HG02870 (cell line): Measurements from ENCODE around the gene PYHIN1.
"Not testable (repeated sequence)": the region's sequence is repeated elsewhere in the genome, so short reads cannot be mapped to it uniquely, and the experiment has no call there.

Experiments
- ATAC-seq: cut with Tn5 transposase; IDR thresholded peaks from one replicate; pipeline ENCODE4 v1.9.1; 2021; ENCODE audit warnings: mild to moderate bottlenecking, moderate library complexity; ENCODE audit not compliant: unreplicated experiment

Gene PYHIN1

DNA sequence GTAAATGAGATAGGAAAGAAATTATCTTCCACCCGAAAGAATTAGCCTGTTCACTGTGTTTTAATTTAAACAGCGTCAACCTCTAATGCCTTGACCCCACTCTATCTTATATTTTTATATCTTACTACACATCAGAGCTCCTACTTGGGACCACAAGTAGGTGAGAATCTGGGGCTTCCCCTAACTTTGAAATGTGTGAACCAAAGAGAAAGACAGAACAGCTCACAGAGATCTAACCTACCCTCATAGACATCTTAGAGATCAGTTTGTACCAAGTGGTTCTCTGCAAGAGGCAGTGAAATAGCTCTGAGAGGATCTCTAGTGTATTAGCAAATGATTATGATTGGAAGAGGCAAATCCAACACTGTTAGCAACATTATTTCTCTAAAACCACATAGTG lies 47.4 kb downstream of the PYHIN1 start:
- no peak for ATAC-seq

DNA sequence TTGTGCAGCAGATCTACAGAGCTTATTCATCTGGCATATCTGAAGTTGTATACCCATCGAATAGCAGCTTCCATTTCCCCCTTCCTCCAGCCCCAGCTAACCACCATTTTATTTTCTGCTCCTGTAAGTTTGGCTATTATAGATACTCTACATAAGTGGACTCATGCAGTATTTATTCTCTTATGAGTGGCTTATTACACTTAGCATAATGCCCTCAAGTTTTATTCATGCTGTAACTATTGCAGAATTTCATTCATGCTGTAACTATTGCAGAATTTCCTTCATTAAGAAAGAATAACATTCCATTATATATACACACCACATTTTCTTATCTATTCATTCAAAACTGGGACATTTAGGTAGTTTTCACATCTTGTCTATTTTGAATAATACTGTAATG lies 47.9 kb downstream of the PYHIN1 start:
- no peak for ATAC-seq

DNA sequence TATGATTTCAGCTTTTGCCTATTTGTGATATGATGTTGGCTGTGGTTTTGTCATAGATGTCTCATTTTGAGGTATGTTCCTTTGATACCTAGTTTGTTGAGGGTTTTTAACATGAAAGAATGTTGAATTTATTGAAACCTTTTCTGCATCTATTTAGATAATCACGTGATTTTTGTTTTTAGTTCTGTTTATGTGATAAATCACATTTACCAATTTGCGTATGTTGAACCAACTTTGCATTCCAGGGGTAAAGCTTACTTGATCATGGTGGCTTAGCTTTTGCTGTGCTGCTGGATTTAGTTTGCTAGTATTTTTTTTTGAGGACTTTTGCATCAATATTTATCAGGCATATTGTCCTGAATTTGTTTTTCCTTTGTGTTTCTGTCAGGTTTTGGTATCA lies 51.9 kb downstream of the PYHIN1 start:
- no peak for ATAC-seq

DNA sequence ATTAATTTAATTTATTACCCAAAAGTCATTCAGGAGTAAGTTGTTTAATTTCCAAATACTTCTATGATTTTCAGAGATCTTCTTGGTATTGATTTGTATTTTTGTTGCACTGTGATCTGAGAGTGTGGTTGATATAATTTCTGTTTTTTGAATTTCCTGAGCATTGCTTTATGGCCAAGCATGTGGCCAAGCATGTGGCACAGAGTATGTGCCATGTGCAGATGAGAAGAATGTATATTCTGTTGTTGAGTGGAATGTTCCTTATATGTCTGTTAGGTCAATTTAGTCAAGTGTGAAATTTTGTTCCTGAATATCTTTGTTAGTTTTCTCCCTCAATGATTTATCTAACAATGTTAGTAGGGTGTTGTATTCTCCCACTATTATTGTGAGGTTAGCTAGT lies 53.0 kb downstream of the PYHIN1 start:
- no peak for ATAC-seq

DNA sequence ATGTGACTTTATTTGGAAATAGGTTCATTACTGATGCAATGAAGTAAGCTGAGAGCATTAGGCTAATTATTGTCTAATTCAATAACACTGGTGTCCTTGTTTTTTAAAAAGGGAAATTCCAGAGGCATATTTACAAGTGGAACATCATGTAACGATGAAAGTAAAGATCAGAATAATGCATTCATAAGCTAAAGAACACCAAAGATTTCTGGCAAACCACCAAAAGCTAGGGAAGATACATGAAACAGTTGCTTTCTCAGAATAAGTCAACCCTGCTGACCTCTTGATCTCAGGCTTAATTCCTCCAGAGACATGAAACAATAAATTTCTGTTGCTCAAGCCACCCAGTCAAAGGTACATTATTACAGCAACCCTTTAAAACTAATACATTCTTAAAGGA lies 58.1 kb downstream of the PYHIN1 start:
- no peak for ATAC-seq

DNA sequence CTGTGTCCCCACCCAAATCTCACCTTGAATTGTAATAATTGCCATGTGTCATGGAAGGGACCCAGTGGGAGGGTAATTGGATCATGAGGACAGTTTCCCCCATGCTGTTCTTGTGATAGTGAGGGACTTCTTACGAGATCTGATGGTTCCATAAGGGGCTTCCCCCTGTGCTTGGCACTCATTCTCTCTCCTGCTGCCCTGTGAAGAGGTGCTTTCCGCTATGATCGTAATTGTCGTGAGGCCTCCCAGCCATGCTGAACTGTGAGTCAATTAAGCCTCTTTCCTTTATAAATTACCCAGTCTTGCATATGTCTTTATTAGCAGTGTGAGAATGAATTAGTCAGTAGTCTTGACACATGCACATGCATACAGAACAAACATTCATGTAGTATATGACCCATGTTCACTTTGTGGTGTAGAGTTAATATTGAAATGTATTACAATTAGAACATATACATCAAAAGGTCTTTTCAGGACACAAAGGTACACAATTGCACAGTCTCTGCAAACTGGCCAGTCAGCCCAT lies 61.5 kb downstream of the PYHIN1 start:
- ATAC-seq = no peak

DNA sequence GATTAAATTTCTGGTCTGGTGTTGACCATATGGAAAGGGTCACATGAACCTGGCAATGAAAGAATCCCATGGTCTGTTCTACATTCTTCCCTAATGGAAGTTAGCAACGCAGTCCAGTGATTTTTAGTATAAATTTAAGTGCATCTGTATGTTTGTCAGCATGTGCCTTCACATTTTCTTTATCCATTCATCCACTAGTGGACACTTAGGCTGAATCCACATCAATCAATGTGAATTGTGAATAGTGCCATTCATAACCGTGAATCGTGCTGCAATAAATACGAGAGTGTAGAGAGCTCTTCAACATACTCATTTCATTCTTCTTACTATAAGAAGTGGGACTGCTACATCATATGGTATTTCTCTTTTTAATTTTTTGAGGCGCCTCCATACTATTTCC lies 65.6 kb downstream of the PYHIN1 start:
- no peak for ATAC-seq

DNA sequence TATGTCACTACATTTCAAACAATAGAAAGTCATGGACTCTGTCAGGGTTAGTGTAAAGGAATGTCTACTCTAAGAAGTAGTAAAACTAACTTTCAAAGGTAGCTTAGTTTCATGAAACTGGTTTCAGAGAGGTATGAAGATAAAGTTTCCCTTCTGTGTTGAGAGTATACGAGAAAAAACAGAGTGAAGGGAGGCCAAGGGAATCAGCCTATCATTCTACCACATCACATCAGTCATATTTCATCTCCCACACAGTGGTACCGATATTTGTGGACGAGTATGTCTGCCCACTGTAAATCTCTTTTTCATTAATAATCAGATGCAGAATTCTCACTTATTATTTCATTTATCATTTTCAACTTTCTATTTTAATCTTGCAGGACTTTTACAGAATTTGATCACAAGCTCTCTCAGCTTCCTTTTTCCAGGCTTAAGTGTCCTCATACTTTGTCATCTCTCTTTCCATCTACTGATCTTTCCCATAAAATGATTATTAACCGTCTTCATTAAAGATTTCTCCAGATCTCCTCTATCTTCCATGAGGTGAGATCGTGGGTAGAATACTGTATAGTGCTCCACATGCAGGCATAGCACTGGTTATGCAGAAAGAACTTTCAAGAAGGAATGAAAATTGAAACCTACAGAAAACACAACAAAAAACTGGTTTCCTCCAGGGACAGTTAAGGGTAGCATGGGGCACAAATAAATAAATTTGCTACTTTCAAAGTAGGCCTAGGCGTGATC lies 66.9 kb downstream of the PYHIN1 start:
- ATAC-seq = no peak

DNA sequence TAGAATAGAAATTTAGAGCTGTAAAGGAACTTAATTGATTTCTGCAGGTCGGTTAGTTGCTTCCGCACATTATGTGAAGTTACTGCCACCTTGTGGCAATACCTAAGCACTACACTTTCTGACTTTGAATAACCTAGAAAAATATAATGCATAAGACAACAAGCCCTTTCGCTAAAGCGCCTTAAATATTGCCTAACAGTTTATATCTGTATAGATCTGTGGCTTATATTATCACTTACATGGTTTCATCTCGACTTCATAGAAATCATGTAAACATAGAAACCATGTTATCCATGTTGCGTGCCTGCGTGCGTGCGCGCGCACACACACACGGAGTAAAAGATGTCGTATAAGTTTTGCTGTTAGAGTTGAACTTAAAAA lies 67.4 kb downstream of the PYHIN1 start:
- ATAC-seq = no peak

DNA sequence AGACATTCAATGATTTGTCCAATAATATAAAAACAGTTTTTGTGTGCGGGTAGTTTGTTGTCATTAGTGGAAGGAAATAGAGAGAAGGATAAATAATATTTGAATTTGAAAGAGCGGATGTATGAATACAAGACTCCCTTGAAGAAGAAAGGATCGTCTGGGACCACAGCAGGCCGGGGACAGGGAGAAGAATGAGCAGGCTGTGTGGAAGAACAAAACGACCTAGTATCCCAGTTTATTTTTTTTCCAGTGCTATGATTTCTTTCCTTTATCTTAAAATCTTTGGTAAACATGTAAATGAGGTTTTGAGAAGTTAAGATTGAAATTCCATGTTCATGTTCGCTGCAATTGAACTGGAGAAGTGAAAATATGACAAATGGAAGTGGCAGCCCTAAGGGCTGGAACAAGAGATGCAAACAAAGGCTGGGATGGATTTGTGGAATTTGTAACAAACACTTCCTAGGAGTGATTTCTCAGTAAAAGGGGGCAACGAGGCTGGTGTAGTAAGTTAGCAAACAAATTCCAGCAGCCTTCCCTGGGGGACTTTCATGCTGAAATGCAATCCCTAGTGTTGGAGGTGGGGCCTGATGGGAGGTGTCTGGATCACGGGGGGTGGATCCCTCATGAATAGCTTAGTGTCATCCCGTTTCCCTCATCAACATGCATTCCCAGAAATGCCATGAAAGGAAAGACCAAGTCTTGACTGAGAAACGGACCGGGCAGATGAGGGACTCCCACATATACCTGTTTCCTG lies 68.1 kb downstream of the PYHIN1 start:
- ATAC-seq = no peak

DNA sequence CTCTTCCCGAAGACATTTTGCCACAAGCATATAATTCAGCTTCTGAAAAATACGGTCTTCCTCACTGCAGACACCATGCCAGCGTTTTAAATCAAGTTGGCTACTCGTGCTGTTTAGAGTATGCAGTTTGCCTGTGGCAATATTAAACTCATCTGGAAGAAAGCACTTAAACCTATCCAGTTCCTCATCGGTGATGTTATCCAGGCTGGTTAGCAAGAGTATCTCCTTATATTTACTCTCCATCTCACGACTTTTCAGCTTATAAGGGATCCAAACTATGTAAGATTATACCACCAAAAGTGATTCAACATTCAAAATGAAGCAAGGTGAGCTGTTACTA lies 68.7 kb downstream of the PYHIN1 start:
- ATAC-seq = no peak

DNA sequence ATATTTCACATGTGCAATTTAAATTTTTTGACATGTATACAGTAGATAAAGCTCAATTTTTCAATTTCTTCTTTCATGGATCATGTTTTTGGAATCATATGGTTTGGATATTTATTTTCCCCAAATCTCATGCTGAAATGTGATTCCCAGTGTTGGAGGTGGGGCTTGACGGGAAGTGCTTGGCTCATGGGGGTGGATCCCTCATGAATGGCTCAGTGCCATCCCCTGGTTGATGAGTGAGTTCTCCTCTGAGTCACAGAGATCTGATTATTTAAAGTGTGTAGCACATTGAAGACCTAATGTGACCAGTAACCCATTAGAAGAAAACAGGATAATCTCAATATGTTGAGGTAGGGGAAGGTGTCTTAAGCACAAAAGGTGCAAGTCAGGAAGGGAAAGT lies 69.3 kb downstream of the PYHIN1 start:
- no peak for ATAC-seq

DNA sequence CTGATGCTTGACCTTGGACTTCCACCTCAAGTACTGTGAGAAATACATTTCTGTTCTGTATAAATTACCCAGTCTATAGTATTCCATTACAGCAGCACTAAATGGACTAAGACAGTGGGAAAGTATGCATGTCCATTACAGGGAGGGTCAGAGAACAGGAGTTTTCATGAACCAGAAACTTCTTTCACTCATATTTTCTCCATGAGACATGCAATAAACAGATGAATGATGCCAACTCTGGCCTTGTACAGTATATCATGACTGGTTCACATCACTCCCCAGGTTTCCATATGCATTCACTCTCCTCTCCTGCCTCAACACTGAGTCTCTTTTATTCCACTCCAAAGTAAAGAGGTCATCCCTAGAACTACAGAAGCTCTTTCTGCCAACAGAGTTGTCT lies 73.8 kb downstream of the PYHIN1 start:
- no peak for ATAC-seq

DNA sequence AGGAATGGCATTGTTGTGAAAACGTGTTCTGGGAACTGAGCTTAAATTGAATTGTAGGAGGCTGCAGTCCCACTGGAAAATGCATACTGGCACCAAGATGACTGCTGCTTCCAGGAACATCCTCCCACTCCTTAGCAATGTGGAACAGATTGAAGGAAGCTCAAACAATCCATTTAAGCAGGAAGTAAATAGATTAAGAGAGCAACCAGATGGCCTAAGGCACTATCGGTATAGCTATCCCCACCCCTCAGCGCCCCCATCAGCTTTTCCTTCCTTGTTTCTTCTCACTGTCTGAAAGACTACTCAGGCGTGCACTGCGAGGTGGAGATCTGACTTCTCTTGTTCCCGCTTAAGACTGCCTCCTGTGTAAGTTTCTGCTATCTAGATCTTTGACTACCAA lies 74.3 kb downstream of the PYHIN1 start:
- no peak for ATAC-seq

DNA sequence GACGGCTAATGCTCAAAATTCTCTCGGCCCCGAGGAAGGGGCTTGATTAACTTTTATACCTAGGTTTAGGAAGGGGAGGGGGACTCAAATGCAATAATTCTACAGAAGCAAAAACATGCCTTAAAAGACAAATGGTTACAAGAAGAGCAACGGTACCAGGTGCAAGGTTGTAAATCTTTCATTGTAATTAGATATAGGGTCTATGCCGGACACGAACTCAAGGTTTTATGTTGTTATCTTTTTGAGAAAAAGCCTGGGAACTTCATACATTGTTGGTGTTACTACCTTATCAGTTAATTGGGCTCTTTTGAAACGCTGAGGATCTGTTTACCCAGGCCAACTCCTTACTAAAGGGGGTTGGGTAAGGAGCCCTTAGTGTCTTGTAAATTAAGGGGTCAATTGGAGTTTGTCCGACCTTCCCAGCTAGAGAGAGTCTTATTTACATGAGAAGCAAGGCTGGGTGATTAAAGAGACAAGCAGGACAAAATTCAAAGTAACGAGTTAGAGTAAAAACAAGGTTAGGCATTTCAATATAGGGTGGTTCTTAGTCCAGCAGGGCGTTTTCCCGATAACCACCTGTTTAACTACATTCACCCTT lies 75.0 kb downstream of the PYHIN1 start:
- not testable (repeated sequence) for ATAC-seq

DNA sequence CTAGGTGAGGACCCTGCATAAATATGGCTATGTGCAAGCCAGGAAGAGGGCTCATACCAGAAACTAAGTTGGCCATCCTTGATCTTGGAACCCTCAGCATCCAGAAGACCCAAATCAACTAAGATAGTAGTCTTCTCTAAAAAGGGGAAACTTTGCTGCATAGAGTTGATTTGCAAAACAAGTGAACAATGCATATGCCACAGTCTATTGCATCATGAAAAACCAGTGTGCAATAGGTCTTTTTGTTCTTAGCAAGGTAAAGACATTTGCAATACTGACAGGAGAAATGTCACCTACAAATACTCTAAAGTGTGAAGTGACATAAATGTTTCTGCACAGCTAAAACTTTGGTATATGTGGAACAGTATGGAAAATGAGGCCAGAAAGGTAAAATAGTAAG lies 76.4 kb downstream of the PYHIN1 start:
- no peak for ATAC-seq

DNA sequence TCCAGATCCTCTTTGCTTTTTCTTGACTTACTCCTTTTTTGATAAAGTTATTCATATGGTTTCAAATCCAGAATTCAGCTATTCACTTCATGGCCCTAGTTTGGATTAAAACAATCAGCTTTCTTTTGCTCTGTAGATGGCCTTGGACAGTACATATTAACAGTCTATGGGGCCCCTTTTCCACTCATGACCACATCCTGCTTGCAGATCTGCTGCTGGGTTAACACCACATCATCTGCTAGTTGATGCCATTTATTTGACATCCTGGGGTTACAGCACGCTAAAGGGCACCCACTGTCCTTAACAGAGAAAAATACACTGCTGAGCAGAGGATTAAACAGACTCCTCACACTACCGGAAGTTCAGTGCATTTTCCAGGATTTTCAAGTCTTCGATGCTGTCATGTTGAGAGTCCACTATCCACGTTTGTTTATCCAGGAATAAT lies 77.4 kb downstream of the PYHIN1 start:
- peak; percentile 60 for ATAC-seq

DNA sequence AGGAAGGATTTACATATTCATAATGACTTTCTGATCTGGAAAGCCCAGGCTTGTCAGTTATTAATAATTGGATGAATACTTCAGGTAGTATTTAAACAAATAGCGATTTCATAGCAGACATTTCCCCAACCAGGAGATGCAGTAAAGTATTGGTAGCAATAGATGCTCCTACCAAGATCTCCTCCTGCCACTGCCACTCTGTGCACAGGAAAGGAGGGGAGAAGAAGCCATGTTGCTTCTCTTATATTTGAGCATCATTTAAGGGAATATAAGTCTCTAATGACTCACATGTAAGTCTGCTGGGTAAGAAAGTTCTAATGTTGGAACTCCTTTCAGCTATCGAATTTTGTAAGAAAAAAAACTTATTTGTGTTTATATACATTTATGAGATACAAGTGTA lies 77.9 kb downstream of the PYHIN1 start:
- ATAC-seq = no peak

DNA sequence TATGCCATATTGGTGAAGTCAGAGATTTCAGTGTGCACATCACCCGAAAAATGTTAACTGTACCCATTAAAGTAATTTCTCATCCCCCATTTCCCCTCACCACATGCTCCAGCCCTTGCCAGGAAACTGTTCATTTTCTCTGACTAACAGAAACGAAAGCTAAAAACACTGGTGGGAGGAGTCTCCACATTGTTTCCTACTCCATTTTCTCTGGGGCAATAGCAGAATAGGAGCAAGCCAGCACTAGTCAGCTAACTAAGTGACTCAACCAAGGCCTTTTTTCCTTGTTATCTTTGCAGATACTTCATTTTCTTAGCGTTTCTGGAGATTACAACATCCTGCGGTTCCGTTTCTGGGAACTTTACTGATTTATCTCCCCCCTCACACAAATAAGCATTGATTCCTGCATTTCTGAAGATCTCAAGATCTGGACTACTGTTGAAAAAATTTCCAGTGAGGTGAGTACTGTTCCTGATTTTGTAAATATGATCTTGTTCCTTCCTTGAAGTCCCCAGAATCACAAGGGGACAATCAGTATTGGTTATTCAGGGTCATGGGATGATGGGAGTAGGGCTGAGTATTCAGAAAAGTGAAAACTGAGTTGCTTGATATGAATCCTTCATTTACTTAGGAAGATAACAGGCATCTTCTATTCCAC lies 78.5 kb downstream of the PYHIN1 start, which contains the start of gene IFI16:
Gene IFI16, plus strand, starts transcription at position 204 of the 658 bp plus-strand sequence. CDS start 4,774 bp downstream, outside the sequence.
- peak; percentile 61 for ATAC-seq

DNA sequence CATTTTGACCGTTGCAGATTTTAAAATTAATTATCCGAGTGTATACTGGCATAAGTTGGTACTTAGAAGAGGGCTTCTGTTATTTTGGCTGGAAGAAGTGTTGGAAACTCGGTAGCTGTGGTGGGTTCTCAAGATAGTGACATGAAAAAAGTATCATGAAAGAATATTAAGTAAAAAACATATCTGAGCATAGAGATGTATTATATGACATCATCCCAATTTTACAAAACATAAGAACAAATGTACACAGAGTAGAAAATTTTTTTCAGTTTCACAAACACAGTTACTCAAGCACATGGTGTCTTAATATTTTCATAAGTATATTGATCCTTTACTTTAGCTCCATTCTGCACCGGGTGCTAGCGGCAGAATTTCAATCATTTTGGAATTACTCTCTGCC lies 79.0 kb downstream of the PYHIN1 start:
- no peak for ATAC-seq

DNA sequence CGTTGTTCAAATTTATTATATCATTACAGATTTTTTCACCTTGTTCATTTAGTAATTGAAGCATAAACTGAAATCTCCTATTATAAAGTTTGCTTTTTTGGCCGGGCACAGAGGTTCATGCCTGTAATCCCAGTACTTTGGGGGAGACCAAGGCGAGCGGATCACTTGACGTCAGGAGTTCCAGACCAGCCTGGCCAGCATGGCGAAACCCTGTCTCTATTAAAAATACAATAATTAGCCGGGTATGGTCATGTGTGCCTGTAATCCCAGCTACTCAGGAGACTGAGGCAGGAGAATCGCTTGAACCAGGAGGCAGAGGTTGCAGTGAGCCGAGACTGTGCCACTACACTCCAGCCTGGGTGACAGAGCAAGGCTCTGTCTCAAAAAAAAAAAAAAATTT lies 79.6 kb downstream of the PYHIN1 start:
- ATAC-seq = not testable (repeated sequence)
